T1000 (cell line): ENCODE data around the gene CTSC.
"Not testable (repeated sequence)": the region's sequence is repeated elsewhere in the genome, so short reads cannot be mapped to it uniquely, and the experiment has no call there.

Experiments used
- DNase-seq: peaks from one replicate; lab custom pipeline; 2025; ENCODE audit warnings: mixed read lengths; lab: John Stamatoyannopoulos, UW

CTSC gene

GRCh38 chr11:88281317-88281712 lies 56.2 kb downstream of the CTSC start:
- DNase-seq = no peak

GRCh38 chr11:88280673-88281316 lies 56.7 kb downstream of the CTSC start:
- DNase-seq = no peak

GRCh38 chr11:88277349-88277915 lies 60.1 kb downstream of the CTSC start:
- DNase-seq = no peak

- DNase-seq = no peak
Observed at GRCh38 chr11:88275636-88276035, 61.9 kb downstream of the CTSC start.

- no peak for DNase-seq
Observed at GRCh38 chr11:88266919-88267318, 70.6 kb downstream of the CTSC start.

- DNase-seq = no peak
Observed at GRCh38 chr11:88266157-88266556, 71.4 kb downstream of the CTSC start.

GRCh38 chr11:88259431-88259830 lies 78.1 kb downstream of the CTSC start:
- DNase-seq = no peak

GRCh38 chr11:88252208-88252607 lies 85.3 kb downstream of the CTSC start:
- DNase-seq = no peak

GRCh38 chr11:88250566-88251242 lies 86.8 kb downstream of the CTSC start:
- DNase-seq = no peak

GRCh38 chr11:88249706-88250105 lies 87.8 kb downstream of the CTSC start:
- DNase-seq = no peak

GRCh38 chr11:88246696-88247095 lies 90.8 kb downstream of the CTSC start:
- no peak for DNase-seq

GRCh38 chr11:88245576-88245975 lies 92.0 kb downstream of the CTSC start:
- DNase-seq = not testable (repeated sequence)
